ENCODE data around the gene SSH3. TPM values are rescaled to one million over a fixed set of nuclear protein-coding genes. Genes with fewer than 3 reads are reported as not detected.

SSH3 gene
- total and polyA plus RNA-seq, 2 of the 8 experiments (the other 6 are each of a cell fraction or from before 2014, with no cell fraction given) = 16.9 to 19.8 TPM

DNA sequence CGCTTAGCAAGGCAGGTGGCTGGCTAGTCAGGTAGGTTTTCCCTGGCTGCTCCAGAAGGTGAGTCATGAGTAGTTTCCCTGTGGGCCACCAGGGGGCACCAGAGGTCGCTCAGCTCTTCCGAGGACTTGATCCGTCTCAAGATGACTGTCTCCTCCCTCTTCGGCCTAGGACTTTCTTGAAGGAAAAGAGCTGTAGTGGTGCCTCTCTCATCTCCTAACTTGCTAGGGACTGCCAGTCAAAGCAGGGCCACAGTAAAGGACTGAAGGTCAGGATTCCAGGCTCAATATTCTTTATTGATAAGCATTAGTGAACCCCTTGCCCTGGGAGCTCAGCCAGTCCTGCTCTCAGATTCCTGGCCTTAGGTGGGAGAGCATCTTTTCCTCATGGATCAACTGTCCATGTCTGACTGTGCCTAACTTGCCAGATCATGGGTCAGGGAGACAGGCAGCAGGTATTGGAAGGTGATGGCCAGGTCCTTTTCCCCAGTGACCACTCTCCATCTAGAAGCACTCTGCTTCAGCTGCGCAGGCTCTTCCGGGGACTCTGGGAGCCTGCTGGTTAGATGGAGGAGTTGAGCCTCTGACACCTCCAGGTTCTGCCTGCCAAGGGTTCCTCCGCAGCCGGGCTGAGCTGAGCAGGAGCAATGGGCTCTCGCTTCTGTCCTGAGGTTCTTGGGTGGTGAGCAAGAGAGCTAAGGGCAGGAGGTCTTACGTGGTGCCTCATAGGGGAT is 48.1 kb downstream of the SSH3 start (continued):
- no peak for TF ChIP-seq CHD7 (IDR thresholded peaks at IDR 0.05; ENCODE audit: insufficient replicate concordance, low read length)
- TF ChIP-seq BRCA1 (IDR thresholded peaks at IDR 0.05; ENCODE audit: low read depth, low read length) = no peak
- no peak for TF ChIP-seq TEAD4 (IDR thresholded peaks at IDR 0.05; ENCODE audit: low read depth, low read length)
- no peak for TF ChIP-seq KDM5A (IDR thresholded peaks at IDR 0.05; ENCODE audit: low read length)
- TF ChIP-seq POLR2AphosphoS5 (IDR thresholded peaks at IDR 0.05; ENCODE audit: low read depth, low read length) = no peak
- peak; percentile 84 to 97 (median 89) for TF ChIP-seq CTCF (IDR thresholded peaks at IDR 0.05; ENCODE audit: control extremely low read depth in 1 of 3, insufficient read depth in 1 of 3, low read depth in 1 of 3, low read length in 3 of 3)
- TF ChIP-seq KDM4A (IDR thresholded peaks at IDR 0.05; ENCODE audit: low read depth, low read length, severe bottlenecking) = no peak
- no peak for TF ChIP-seq RBBP5 (IDR thresholded peaks at IDR 0.05; ENCODE audit: borderline replicate concordance, low read depth, low read length)
